HG03469 (cell line): ENCODE results near the gene FMNL2.

Experiments used
- ATAC-seq: cut with Tn5 transposase; IDR thresholded peaks from one replicate; pipeline ENCODE4 v1.9.1; 2021; ENCODE audit warnings: mild to moderate bottlenecking, moderate library complexity, moderate number of reproducible peaks; ENCODE audit not compliant: unreplicated experiment

Gene FMNL2

DNA sequence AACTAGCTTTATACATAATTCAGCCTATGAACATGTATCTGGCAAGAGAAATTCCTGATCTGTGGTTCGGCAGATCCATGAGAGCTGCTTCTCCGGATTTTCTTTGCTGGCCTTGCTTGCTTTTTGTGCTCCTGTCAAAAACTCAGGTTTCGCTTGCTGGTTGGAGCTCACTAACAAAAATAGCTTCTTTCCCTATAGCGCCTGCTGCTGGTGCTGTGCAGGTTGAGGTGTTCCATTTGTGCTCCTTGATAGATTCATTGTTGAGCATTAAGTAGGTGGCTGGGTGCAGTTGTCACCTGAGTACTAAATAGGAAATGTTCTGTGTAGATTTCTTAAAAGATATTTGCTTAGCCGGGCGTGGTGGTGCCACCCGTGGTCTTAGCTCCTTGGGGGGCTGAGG, 234.2 kb downstream of the FMNL2 start:
- ATAC-seq = no peak

DNA sequence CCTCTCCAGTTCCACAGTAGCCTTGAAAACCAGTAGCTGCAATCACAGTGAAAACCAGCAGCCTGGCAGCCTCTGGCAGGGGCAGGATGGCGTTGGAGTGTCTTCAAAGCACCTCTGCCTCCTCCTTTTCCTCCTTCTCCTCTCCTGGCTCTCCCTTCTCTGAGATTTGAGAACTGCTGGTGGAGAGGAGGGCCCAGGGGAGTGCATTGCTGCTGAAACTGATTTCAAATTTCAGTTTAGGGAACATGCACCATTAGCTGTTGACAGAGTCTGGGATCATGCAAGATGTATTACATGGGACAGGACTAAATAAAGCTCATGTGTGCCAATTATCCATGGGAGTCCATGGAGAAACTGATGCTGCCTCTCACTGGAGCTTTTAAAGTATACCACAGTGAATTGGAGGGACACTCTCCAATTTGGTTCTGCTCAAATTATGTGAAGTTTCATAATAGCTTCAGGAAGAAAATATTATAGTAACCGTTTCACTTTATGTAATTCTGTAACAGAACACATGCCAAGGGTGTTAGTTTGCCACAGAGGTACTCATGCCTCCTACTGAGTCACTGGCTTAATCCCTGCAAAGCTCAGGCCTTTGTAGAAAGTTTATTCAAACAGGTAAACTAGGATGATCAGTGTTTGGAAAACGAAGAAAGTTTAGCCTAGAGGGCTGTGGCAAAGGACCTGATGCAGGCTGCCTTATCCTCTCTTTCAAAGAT, 236.2 kb downstream of the FMNL2 start:
- no peak for ATAC-seq

- ATAC-seq = no peak
These were observed 237.1 kb downstream of the FMNL2 start for GRCh38 chr2:152572031-152572430.

DNA sequence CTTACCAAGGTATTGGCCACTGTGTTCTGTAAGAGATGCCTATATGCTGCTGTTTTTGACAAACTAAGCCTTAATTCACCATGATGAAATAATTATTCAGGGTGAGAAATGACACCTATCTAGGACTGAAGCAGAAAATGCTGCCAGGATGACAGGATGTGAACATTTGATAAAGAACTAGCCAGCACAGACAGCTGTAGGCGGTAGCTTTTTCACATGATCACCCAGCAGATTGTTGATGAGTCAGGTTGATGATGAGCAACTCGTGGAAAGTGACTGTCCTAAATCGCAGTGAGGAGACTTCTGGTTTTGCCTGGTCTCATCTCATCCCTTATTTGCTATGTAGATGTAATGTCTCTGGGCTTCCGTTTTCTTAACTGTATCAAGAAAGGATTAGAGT, 238.2 kb downstream of the FMNL2 start:
- peak; percentile 96 for ATAC-seq

DNA sequence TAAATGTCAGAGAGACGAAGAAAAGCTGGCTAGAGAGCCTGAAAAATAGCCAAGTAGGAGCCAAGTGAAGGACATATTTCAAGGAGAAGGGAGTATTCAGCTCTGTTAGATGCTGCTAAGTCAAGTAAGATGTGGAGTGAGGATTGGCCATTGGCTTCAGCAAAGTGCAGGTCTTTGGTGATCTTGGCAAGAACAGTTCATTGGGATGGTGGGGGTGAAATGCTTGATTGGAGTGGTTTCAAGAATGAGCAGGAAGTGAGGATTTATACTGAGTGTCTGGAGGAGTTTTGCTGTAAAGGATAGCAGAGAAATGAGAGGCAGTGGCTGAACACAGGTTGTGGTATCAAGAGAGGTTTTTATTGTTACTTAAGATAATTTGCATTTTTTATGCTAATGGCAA, 242.6 kb downstream of the FMNL2 start:
- no peak for ATAC-seq

DNA sequence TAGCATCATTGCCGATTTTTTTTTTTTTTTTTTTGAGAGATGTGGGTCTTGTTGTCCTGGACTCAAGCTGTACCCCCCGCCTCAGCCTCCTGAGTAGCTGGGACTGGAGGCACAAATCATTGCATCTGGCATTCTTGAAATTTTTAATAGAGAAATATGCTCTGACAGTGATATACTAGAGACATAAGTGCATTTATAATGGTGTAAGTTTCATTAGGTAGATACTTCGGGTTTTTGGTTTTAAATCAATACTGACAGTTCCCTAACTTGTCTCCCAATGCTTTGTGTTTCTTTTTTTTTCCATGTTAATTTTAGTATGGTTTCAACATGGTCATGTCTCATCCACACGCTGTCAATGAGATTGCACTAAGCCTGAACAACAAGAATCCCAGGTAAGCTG, 243.6 kb downstream of the FMNL2 start:
- no peak for ATAC-seq

DNA sequence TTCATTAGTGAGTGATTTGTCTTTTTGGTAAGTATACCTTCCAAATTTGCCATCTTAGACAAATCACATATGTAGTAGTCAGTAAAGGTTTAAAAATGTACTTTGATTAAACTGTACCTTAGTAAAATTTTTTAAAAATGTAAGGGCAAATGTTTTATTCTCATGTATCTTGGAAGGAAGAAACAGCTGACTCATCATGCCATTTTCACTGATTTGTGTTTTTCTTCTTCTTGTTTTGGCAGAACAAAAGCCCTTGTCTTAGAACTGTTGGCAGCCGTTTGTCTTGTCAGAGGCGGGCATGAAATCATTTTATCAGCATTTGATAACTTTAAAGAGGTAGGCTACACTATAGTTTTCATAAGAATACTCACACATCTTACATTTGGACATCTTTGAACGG, 245.7 kb downstream of the FMNL2 start:
- no peak for ATAC-seq

GRCh38 chr2:152581360-152581759, 246.4 kb downstream of the FMNL2 start:
- ATAC-seq = no peak

- ATAC-seq = no peak
These were observed 247.1 kb downstream of the FMNL2 start for GRCh38 chr2:152582081-152582480.

DNA sequence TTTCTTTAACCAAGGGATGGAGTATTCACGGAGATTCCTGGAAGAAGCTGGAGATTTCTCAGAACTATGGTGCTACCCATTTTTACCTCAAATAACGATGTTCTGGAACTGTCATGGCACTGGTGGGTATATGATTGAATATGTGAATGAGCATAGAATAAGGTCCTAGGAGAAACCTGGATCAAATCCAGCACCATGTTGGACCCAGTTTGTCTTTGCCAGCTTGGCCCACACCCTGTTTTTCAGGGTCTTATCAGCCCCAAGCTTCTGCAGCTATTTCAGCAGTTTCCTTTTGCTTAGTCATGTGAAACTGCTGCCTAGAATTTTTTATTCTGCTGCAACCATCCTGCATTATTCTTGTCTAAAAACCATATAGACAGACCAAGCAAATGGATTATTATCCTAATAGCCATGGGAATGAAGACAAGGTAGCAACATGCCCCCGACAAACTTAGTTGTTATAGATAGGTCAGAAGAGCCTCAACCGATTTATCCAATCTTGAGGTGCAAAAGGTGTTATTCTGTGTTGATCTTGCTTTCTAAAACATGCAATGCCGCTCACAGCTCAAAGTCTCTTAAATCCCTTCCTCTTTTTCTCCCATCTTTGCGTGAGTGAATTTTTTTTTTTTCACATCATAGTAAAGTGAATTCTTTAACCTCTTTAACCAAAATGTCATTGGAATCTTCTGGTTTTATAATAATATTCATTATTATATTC, 248.7 kb downstream of the FMNL2 start:
- ATAC-seq = no peak

GRCh38 chr2:152584301-152584700, 249.3 kb downstream of the FMNL2 start:
- no peak for ATAC-seq

- ATAC-seq = no peak
These were observed 251.0 kb downstream of the FMNL2 start for GRCh38 chr2:152585830-152586484.

- ATAC-seq = no peak
These were observed 252.4 kb downstream of the FMNL2 start for GRCh38 chr2:152587187-152587947.

DNA sequence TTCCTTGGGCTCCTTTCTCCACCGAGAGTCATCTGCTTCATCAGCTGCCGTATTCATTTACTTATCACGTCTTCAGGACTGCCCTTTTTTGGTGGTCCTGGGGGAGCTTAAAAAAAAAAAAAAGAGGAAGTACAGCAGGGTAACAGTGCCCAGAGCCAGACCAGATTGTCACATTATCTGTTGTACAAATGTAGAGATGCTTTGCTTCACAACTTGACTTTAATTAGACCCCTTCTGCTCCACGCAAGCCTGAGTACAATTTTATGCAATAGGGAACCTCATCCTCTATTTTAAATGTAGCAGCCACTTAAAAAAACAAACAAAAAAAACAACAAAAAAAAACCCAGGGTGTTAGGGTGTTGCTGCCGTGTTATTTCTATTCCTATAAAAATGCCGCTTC, 254.0 kb downstream of the FMNL2 start:
- no peak for ATAC-seq

GRCh38 chr2:152594022-152594766, 259.2 kb downstream of the FMNL2 start:
- peak; percentile 89 for ATAC-seq

- no peak for ATAC-seq
These were observed 259.8 kb downstream of the FMNL2 start for GRCh38 chr2:152594792-152595191.

GRCh38 chr2:152598975-152599759, 264.2 kb downstream of the FMNL2 start:
- no peak for ATAC-seq

- ATAC-seq = no peak
These were observed 265.2 kb downstream of the FMNL2 start for GRCh38 chr2:152600051-152600657.

DNA sequence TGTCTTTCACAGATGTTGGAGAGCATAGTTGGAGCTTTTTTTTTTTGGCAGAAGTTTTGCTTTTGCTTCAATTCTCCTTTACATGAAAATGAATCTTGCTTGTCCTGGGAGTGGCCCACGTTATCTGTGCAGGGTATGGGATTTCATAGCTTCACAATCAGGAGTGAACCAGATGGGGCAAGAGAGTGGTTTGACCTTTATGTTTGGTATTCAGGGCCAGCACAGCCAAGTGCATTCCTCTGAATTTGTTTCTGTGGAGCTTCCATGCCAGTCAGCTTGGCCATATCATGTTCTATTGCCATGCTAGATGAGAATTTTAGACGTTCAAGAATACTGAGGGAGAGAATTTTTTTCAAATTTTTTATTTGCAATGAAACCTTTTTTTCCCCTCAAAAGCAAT, 265.7 kb downstream of the FMNL2 start:
- no peak for ATAC-seq
